GM19240 (cell line): ENCODE results near the gene ZNF605.
"Not testable (repeated sequence)": the region's sequence is repeated elsewhere in the genome, so short reads cannot be mapped to it uniquely, and the experiment has no call there.

Source experiments
- DNase-seq: peaks from one replicate; pipeline ENCODE4 v3.0.0; 2011; ENCODE audit warnings: low spot score; ENCODE audit not compliant: insufficient read length

Gene ZNF605

GRCh38 chr12:132949936-132950837 lies 5.9 kb downstream of the ZNF605 start:
- DNase-seq, result no peak

- no peak for DNase-seq
Observed at GRCh38 chr12:132948146-132949066, 7.7 kb downstream of the ZNF605 start.

- no peak for DNase-seq
Observed at GRCh38 chr12:132946246-132946820, 9.8 kb downstream of the ZNF605 start.

GRCh38 chr12:132945806-132946205 lies 10.3 kb downstream of the ZNF605 start:
- DNase-seq, result no peak

- DNase-seq, result no peak
Observed at GRCh38 chr12:132942611-132943010, 13.5 kb downstream of the ZNF605 start.

GRCh38 chr12:132941336-132941954 lies 14.7 kb downstream of the ZNF605 start:
- no peak for DNase-seq

- DNase-seq, result no peak
Observed at GRCh38 chr12:132940071-132940719, 15.9 kb downstream of the ZNF605 start.

- not testable (repeated sequence) for DNase-seq
Observed at GRCh38 chr12:132938807-132939206, 17.3 kb downstream of the ZNF605 start.

GRCh38 chr12:132937476-132937875 lies 18.6 kb downstream of the ZNF605 start:
- no peak for DNase-seq

- not testable (repeated sequence) for DNase-seq
Observed at GRCh38 chr12:132936921-132937320, 19.2 kb downstream of the ZNF605 start.

GRCh38 chr12:132936163-132936562 lies 19.9 kb downstream of the ZNF605 start:
- no peak for DNase-seq

GRCh38 chr12:132926415-132926833 lies 29.7 kb downstream of the ZNF605 start:
- DNase-seq, result no peak

GRCh38 chr12:132925597-132926414 lies 30.3 kb downstream of the ZNF605 start:
- no peak for DNase-seq

- DNase-seq, result no peak
Observed at GRCh38 chr12:132924356-132924755, 31.8 kb downstream of the ZNF605 start.

- DNase-seq, result no peak
Observed at GRCh38 chr12:132923356-132923909, 32.7 kb downstream of the ZNF605 start.

- no peak for DNase-seq
Observed at GRCh38 chr12:132922676-132923075, 33.4 kb downstream of the ZNF605 start.

- no peak for DNase-seq
Observed at GRCh38 chr12:132921685-132922084, 34.4 kb downstream of the ZNF605 start.

GRCh38 chr12:132918680-132919079 lies 37.4 kb downstream of the ZNF605 start:
- DNase-seq, result no peak

GRCh38 chr12:132909030-132909368 lies 47.1 kb downstream of the ZNF605 start:
- DNase-seq, result no peak
